LNCaP clone FGC (cell line): ENCODE data around the gene DOCK3.

ENCODE experiments used
- DNase-seq: peaks from one replicate; pipeline ENCODE4 v3.0.0-alpha.2; 2011; ENCODE audit warnings: low read depth
- H3K4me3 ChIP-seq: 2 replicates; pipeline ENCODE4 v1.5.1; 2011; ENCODE audit warnings: mild to moderate bottlenecking, low read depth, low read length, control low read depth
- TF ChIP-seq, protein P1 (sequence below): IDR thresholded peaks from 2 replicates; pipeline ENCODE4 v1.5.1; 2012; ENCODE audit warnings: mild to moderate bottlenecking; ENCODE audit not compliant: control insufficient read depth, insufficient read depth; ENCODE audit errors: extremely low read depth

The DOCK3 gene

GRCh38 chr3:50639055-50639494 is 35.7 kb upstream of the DOCK3 start:
- TF ChIP-seq, protein P1, sequence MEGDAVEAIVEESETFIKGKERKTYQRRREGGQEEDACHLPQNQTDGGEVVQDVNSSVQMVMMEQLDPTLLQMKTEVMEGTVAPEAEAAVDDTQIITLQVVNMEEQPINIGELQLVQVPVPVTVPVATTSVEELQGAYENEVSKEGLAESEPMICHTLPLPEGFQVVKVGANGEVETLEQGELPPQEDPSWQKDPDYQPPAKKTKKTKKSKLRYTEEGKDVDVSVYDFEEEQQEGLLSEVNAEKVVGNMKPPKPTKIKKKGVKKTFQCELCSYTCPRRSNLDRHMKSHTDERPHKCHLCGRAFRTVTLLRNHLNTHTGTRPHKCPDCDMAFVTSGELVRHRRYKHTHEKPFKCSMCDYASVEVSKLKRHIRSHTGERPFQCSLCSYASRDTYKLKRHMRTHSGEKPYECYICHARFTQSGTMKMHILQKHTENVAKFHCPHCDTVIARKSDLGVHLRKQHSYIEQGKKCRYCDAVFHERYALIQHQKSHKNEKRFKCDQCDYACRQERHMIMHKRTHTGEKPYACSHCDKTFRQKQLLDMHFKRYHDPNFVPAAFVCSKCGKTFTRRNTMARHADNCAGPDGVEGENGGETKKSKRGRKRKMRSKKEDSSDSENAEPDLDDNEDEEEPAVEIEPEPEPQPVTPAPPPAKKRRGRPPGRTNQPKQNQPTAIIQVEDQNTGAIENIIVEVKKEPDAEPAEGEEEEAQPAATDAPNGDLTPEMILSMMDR = no peak
- DNase-seq = no peak
- no peak overlapping the region for H3K4me3 ChIP-seq

GRCh38 chr3:50642382-50642781 is 32.3 kb upstream of the DOCK3 start:
- no peak for DNase-seq
- H3K4me3 ChIP-seq = no peak overlapping the region
- TF ChIP-seq, protein P1 = no peak

- DNase-seq = no peak
- no peak overlapping the region for H3K4me3 ChIP-seq
- TF ChIP-seq, protein P1 = no peak
Observed at GRCh38 chr3:50644561-50644960, 30.2 kb upstream of the DOCK3 start.

GRCh38 chr3:50645378-50645777 is 29.3 kb upstream of the DOCK3 start:
- DNase-seq = no peak
- H3K4me3 ChIP-seq = no peak overlapping the region
- TF ChIP-seq, protein P1 = no peak

DNA sequence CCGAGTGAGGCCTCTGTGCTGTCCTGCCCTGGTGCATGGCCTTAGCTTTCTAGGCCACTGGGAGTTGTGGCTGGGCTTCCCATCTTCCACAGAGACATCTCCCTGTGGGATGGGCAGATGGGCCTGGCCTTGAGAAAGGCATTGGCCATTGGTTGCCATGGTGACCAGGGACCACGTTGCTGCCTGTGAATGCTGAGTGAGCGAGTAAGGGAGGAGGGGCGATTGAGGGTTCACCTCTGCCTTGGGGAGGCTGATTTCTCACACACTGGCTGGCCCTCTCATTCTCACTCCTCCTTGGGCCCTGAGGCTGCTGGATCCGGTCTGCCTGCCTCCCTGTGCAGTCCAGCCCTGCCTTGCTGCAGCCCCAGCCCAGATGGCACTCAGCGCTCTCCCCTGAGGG is 26.4 kb upstream of the DOCK3 start:
- no peak for DNase-seq
- H3K4me3 ChIP-seq = no peak overlapping the region
- TF ChIP-seq, protein P1 = no peak

GRCh38 chr3:50648944-50649343 is 25.8 kb upstream of the DOCK3 start:
- TF ChIP-seq, protein P1 = no peak
- H3K4me3 ChIP-seq = no peak overlapping the region
- no peak for DNase-seq

- TF ChIP-seq, protein P1 = no peak
- no peak overlapping the region for H3K4me3 ChIP-seq
- DNase-seq = no peak
Observed at GRCh38 chr3:50649451-50649931, 25.2 kb upstream of the DOCK3 start.
